ENCODE data around the gene FAM83B.

GRCh38 chr6:54899442-54899841, 52.9 kb downstream of the FAM83B start:
- TF ChIP-seq CTCF (IDR thresholded peaks at IDR 0.05; ENCODE audit: insufficient read depth, low read depth, low read length): no peak
- no peak for TF ChIP-seq EZH2 (IDR thresholded peaks at IDR 0.05; ENCODE audit: insufficient read depth, low read length)
